ENCODE measurements around the gene PAN2. TPM values are rescaled to one million over a fixed set of nuclear protein-coding genes. Genes with fewer than 3 reads are reported as not detected.

PAN2 gene
- polyA plus RNA-seq, 3 donors = 8.8 to 120 (median 16.0) TPM

GRCh38 chr12:56280849-56281248, 53.0 kb downstream of the PAN2 start:
- Histone ChIP-seq H3K36me3 (replicated peaks in 1 of 2; ENCODE audit: control insufficient read depth in 1 of 2, insufficient read depth in 2 of 2, low read length in 2 of 2) (peaks cover 78 to 97% of the 10 kb centered on the region in 2 donors), H3K4me3 (replicated peaks in 1 of 3; ENCODE audit: low read depth in 2 of 3, low read length in 3 of 3) (no peak overlapping the region), H3K4me2 (replicated peaks; ENCODE audit: extremely low read depth, low read length, poor library complexity, severe bottlenecking) (no peak overlapping the region), H3K9ac (ENCODE audit: insufficient read depth, low read length, poor library complexity, severe bottlenecking) (no peak overlapping the region), H3K9me3 (replicated peaks in 1 of 2; ENCODE audit: control insufficient read depth in 1 of 2, insufficient read depth in 1 of 2, low read length in 2 of 2) (no peaks in the 10 kb centered on the region), H2AFZ (ENCODE audit: insufficient read depth, low read depth, low read length, poor library complexity, severe bottlenecking) (no peak overlapping the region), H3K79me2 (ENCODE audit: insufficient read depth, low read length) (no peaks in the 10 kb centered on the region), H3K27me3 (ENCODE audit: control insufficient read depth in 2 of 2, insufficient read depth in 2 of 2, low read length in 2 of 2) (no peaks in the 10 kb centered on the region), H3K27ac (ENCODE audit: low read depth in 1 of 2, low read length in 2 of 2) (peak overlapping the region in 1 of 2 donors; percentile 2), H3K4me1 (ENCODE audit: control insufficient read depth in 1 of 2, insufficient read depth in 2 of 2, low read length in 2 of 2) (no peaks in the 10 kb centered on the region), H4K20me1 (ENCODE audit: insufficient read depth, low read length) (no peaks in the 10 kb centered on the region)
- H3K4me3 Mint-ChIP-seq = no peak overlapping the region
- intact Hi-C loops (cut with micrococcal nuclease) = no loop called here
- TF ChIP-seq, protein P1, sequence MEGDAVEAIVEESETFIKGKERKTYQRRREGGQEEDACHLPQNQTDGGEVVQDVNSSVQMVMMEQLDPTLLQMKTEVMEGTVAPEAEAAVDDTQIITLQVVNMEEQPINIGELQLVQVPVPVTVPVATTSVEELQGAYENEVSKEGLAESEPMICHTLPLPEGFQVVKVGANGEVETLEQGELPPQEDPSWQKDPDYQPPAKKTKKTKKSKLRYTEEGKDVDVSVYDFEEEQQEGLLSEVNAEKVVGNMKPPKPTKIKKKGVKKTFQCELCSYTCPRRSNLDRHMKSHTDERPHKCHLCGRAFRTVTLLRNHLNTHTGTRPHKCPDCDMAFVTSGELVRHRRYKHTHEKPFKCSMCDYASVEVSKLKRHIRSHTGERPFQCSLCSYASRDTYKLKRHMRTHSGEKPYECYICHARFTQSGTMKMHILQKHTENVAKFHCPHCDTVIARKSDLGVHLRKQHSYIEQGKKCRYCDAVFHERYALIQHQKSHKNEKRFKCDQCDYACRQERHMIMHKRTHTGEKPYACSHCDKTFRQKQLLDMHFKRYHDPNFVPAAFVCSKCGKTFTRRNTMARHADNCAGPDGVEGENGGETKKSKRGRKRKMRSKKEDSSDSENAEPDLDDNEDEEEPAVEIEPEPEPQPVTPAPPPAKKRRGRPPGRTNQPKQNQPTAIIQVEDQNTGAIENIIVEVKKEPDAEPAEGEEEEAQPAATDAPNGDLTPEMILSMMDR (IDR thresholded peaks at IDR 0.05) = no peak
- DNase-seq = no peak
- peak overlapping the region in 1 of 7 donors; percentile 18 for H3K27ac Mint-ChIP-seq
- H3K9me3 Mint-ChIP-seq = peaks cover 0 to 4% (median 0%) of the 10 kb centered on the region in 7 donors
- no peaks in the 10 kb centered on the region for H3K4me1 Mint-ChIP-seq
- H3K36me3 Mint-ChIP-seq = peaks cover 66 to 95% of the 10 kb centered on the region in 2 donors
- H3K27me3 Mint-ChIP-seq (ENCODE audit: low read depth in 3 of 3) = peaks cover 0 to 2% (median 0%) of the 10 kb centered on the region in 3 donors

DNA sequence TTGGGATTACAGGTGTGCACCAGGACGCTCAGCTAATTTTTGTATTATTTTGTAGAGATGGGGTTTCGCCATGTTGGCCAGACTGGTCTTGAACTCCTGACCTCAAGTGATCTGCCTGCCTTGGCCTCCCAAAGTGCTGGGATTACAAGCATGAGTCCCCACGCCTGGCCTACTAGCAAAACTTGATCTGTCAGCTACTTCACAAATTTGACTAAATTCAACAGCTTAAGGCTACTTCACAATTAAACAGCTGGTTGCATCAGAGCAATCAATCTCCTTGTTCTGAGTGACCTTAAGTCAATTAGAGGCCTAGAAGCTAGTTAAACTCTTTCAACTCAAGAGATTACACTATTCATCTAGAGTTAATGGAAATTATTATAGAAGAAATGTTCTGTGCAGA, 54.9 kb downstream of the PAN2 start:
- TF ChIP-seq, protein P1 (IDR thresholded peaks at IDR 0.05) = no peak
- no peak for DNase-seq
- Histone ChIP-seq H3K27ac (ENCODE audit: low read depth in 1 of 2, low read length in 2 of 2) (no peak overlapping the region), H3K27me3 (ENCODE audit: control insufficient read depth in 2 of 2, insufficient read depth in 2 of 2, low read length in 2 of 2) (no peaks in the 10 kb centered on the region), H3K36me3 (replicated peaks in 1 of 2; ENCODE audit: control insufficient read depth in 1 of 2, insufficient read depth in 2 of 2, low read length in 2 of 2) (peaks cover 83 to 97% of the 10 kb centered on the region in 2 donors), H2AFZ (ENCODE audit: insufficient read depth, low read depth, low read length, poor library complexity, severe bottlenecking) (no peak overlapping the region), H3K4me2 (replicated peaks; ENCODE audit: extremely low read depth, low read length, poor library complexity, severe bottlenecking) (no peak overlapping the region), H3K9ac (ENCODE audit: insufficient read depth, low read length, poor library complexity, severe bottlenecking) (no peak overlapping the region), H3K79me2 (ENCODE audit: insufficient read depth, low read length) (no peaks in the 10 kb centered on the region), H3K4me3 (replicated peaks in 1 of 3; ENCODE audit: low read depth in 2 of 3, low read length in 3 of 3) (no peak overlapping the region), H4K20me1 (ENCODE audit: insufficient read depth, low read length) (no peaks in the 10 kb centered on the region), H3K4me1 (ENCODE audit: control insufficient read depth in 1 of 2, insufficient read depth in 2 of 2, low read length in 2 of 2) (no peaks in the 10 kb centered on the region), H3K9me3 (replicated peaks in 1 of 2; ENCODE audit: control insufficient read depth in 1 of 2, insufficient read depth in 1 of 2, low read length in 2 of 2) (no peaks in the 10 kb centered on the region)
- no peak overlapping the region for H3K27ac Mint-ChIP-seq
- intact Hi-C loops (cut with micrococcal nuclease) = no loop called here
- peaks cover 76 to 96% of the 10 kb centered on the region in 2 donors for H3K36me3 Mint-ChIP-seq
- no peak overlapping the region for H3K4me3 Mint-ChIP-seq
- H3K27me3 Mint-ChIP-seq (ENCODE audit: low read depth in 3 of 3) = peaks cover 0 to 4% (median 0%) of the 10 kb centered on the region in 3 donors
- no peaks in the 10 kb centered on the region for H3K4me1 Mint-ChIP-seq
- WGBS (ENCODE audit: insufficient coverage) = 100% methylated on average over 3 of the region's 3 CpGs
- peaks cover 0 to 4% (median 0%) of the 10 kb centered on the region in 7 donors for H3K9me3 Mint-ChIP-seq

All from CD14-positive monocyte (primary cell).